K562 (cell line): ENCODE results near the gene HOXB3. TPM values are rescaled to one million over a fixed set of nuclear protein-coding genes. Genes with fewer than 3 reads are reported as not detected.

ENCODE experiments used
- BACH1 ChIP-seq: fragments of 200-800 bp; sonication (Bioruptor generic); IDR thresholded peaks from 2 replicates; pipeline ENCODE4 v1.6.1; 2016; ENCODE audit warnings: missing genetic modification characterization, missing compliant biosample characterization
- CREB3L1 ChIP-seq: fragments of 450-650 bp; IDR thresholded peaks from 2 replicates; pipeline ENCODE4 v1.6.1; 2014; ENCODE audit warnings: low read depth, mild to moderate bottlenecking, moderate library complexity, borderline replicate concordance
- MAFG ChIP-seq: fragments of 450-650 bp; conservative IDR thresholded peaks from 2 replicates; pipeline ENCODE4 v1.6.1; 2016; ENCODE audit warnings: missing genetic modification characterization, missing compliant biosample characterization
- THRAP3 ChIP-seq: fragments of 450-650 bp; IDR thresholded peaks from 2 replicates; pipeline ENCODE4 v1.6.1; 2016; ENCODE audit warnings: mild to moderate bottlenecking, inconsistent platforms, borderline replicate concordance
- YY1 ChIP-seq, 3 experiments: IDR thresholded peaks; 2 replicates each; pipeline ENCODE4 v1.6.1; 2011; ENCODE audit warnings: low read length in 2 of 3, mild to moderate bottlenecking in 2 of 3, moderate library complexity in 2 of 3, borderline replicate concordance in 1 of 3, control low read depth in 1 of 3, low read depth in 1 of 3; ENCODE audit not compliant: insufficient read depth in 3 of 3, insufficient replicate concordance in 2 of 3, control insufficient read depth in 1 of 3, insufficient read length in 1 of 3; ENCODE audit errors: extremely low read depth in 1 of 3
- ZNF124 ChIP-seq: sonication (generic); formaldehyde crosslinking; IDR thresholded peaks from 2 replicates; pipeline ENCODE4 v1.8.1; 2022; ENCODE audit warnings: missing genetic modification reagents
- polyA plus RNA-seq, 8 experiments: library from polyadenylated mRNA; depleted of rRNA in 4 of 8; stranded (reverse) in 5 of 8; unstranded in 3 of 8; fragments of >200 nt; fragmentation: Nextera tagmentation in 2 of 8; fragmentation: Illumina TruSeq in 1 of 8; extraction: Ambion mirVana in 2 of 8; extraction: Trizol in 1 of 8; gene quantifications; 2 replicates each; pipeline versions ENCODE4 v1.2.1 to v1.2.3, GENCODE V29; 2011 to 2014; ENCODE audit warnings: inconsistent platforms in 1 of 8, missing spikeins in 1 of 8
- total RNA-seq, 7 experiments: library from RNA; depleted of rRNA in 6 of 7; stranded (reverse); fragments of >200 nt in 6 of 7; fragmentation: Illumina TruSeq in 2 of 7; extraction: Trizol in 2 of 7; gene quantifications; 2 replicates each; pipeline versions ENCODE4 v1.2.1 to v1.2.3, GENCODE V29; 2011 to 2021; ENCODE audit warnings: low replicate concordance in 1 of 7
- TF ChIP-seq, protein P1 (sequence below): fragments of 450-650 bp; IDR thresholded peaks from 2 replicates; pipeline ENCODE4 v1.6.1; 2017; ENCODE audit warnings: antibody characterized with exemption, mild to moderate bottlenecking
- TF ChIP-seq, protein P2 (sequence below), 2 experiments: fragments of 450-650 bp in 1 of 2; sonication (generic) in 1 of 2; formaldehyde crosslinking in 1 of 2; IDR thresholded peaks in 1 of 2; conservative IDR thresholded peaks in 1 of 2; 2 replicates each; pipeline versions ENCODE4 v1.6.1 to v1.8.1; 2016 to 2023; ENCODE audit warnings: mild to moderate bottlenecking in 2 of 2, moderate library complexity in 2 of 2, inconsistent platforms in 1 of 2, missing genetic modification reagents in 1 of 2
- TF ChIP-seq, protein P3 (sequence below): fragments of 450-650 bp; IDR thresholded peaks from 2 replicates; pipeline ENCODE4 v1.6.1; 2016; ENCODE audit warnings: missing biosample characterization, missing genetic modification characterization

HOXB3 gene
- total and polyA plus RNA-seq, 9 of the 15 experiments (the other 6 are each of a cell fraction or from before 2014, with no cell fraction given), result 2.4 to 41.3 (median 20.2) TPM

- TF ChIP-seq, protein P1, sequence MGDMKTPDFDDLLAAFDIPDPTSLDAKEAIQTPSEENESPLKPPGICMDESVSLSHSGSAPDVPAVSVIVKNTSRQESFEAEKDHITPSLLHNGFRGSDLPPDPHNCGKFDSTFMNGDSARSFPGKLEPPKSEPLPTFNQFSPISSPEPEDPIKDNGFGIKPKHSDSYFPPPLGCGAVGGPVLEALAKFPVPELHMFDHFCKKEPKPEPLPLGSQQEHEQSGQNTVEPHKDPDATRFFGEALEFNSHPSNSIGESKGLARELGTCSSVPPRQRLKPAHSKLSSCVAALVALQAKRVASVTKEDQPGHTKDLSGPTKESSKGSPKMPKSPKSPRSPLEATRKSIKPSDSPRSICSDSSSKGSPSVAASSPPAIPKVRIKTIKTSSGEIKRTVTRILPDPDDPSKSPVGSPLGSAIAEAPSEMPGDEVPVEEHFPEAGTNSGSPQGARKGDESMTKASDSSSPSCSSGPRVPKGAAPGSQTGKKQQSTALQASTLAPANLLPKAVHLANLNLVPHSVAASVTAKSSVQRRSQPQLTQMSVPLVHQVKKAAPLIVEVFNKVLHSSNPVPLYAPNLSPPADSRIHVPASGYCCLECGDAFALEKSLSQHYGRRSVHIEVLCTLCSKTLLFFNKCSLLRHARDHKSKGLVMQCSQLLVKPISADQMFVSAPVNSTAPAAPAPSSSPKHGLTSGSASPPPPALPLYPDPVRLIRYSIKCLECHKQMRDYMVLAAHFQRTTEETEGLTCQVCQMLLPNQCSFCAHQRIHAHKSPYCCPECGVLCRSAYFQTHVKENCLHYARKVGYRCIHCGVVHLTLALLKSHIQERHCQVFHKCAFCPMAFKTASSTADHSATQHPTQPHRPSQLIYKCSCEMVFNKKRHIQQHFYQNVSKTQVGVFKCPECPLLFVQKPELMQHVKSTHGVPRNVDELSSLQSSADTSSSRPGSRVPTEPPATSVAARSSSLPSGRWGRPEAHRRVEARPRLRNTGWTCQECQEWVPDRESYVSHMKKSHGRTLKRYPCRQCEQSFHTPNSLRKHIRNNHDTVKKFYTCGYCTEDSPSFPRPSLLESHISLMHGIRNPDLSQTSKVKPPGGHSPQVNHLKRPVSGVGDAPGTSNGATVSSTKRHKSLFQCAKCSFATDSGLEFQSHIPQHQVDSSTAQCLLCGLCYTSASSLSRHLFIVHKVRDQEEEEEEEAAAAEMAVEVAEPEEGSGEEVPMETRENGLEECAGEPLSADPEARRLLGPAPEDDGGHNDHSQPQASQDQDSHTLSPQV, result peak; percentile 28
- TF ChIP-seq CREB3L1 (peak; percentile 96), THRAP3 (no peak), MAFG (no peak), ZNF124 (CRISPR knock-in tag) (no peak), YY1 (IDR thresholded peaks at IDR 0.05; ENCODE audit: borderline replicate concordance in 1 of 3, control insufficient read depth in 1 of 3, extremely low read depth in 1 of 3, insufficient read depth in 3 of 3, insufficient read length in 1 of 3, insufficient replicate concordance in 2 of 3, low read depth in 1 of 3, low read length in 2 of 3) (peak in 1 of 3 experiments; percentile 27), BACH1 (0 out of 2 replicates have a peak, but pooled peaks have one; percentile 17)
- TF ChIP-seq, protein P2, sequence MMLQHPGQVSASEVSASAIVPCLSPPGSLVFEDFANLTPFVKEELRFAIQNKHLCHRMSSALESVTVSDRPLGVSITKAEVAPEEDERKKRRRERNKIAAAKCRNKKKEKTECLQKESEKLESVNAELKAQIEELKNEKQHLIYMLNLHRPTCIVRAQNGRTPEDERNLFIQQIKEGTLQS (IDR thresholded peaks at IDR 0.05), result no peak
- TF ChIP-seq, protein P2 (CRISPR knock-in tag; conservative IDR thresholded peaks at IDR 0.05), result no peak
- TF ChIP-seq, protein P3, sequence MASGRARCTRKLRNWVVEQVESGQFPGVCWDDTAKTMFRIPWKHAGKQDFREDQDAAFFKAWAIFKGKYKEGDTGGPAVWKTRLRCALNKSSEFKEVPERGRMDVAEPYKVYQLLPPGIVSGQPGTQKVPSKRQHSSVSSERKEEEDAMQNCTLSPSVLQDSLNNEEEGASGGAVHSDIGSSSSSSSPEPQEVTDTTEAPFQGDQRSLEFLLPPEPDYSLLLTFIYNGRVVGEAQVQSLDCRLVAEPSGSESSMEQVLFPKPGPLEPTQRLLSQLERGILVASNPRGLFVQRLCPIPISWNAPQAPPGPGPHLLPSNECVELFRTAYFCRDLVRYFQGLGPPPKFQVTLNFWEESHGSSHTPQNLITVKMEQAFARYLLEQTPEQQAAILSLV (tag), result no peak
Observed at GRCh38 chr17:48579760-48580554, 10.1 kb downstream of the HOXB3 start (continued).
